HG02884 (cell line): ENCODE measurements around the gene CCDC8.
"Not testable (repeated sequence)": the region's sequence is repeated elsewhere in the genome, so short reads cannot be mapped to it uniquely, and the experiment has no call there.

ENCODE experiments used
- ATAC-seq: cut with Tn5 transposase; IDR thresholded peaks from one replicate; pipeline ENCODE4 v1.9.1; 2021; ENCODE audit warnings: mild to moderate bottlenecking, moderate library complexity; ENCODE audit not compliant: unreplicated experiment

CCDC8 gene, protein sequence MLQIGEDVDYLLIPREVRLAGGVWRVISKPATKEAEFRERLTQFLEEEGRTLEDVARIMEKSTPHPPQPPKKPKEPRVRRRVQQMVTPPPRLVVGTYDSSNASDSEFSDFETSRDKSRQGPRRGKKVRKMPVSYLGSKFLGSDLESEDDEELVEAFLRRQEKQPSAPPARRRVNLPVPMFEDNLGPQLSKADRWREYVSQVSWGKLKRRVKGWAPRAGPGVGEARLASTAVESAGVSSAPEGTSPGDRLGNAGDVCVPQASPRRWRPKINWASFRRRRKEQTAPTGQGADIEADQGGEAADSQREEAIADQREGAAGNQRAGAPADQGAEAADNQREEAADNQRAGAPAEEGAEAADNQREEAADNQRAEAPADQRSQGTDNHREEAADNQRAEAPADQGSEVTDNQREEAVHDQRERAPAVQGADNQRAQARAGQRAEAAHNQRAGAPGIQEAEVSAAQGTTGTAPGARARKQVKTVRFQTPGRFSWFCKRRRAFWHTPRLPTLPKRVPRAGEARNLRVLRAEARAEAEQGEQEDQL

DNA sequence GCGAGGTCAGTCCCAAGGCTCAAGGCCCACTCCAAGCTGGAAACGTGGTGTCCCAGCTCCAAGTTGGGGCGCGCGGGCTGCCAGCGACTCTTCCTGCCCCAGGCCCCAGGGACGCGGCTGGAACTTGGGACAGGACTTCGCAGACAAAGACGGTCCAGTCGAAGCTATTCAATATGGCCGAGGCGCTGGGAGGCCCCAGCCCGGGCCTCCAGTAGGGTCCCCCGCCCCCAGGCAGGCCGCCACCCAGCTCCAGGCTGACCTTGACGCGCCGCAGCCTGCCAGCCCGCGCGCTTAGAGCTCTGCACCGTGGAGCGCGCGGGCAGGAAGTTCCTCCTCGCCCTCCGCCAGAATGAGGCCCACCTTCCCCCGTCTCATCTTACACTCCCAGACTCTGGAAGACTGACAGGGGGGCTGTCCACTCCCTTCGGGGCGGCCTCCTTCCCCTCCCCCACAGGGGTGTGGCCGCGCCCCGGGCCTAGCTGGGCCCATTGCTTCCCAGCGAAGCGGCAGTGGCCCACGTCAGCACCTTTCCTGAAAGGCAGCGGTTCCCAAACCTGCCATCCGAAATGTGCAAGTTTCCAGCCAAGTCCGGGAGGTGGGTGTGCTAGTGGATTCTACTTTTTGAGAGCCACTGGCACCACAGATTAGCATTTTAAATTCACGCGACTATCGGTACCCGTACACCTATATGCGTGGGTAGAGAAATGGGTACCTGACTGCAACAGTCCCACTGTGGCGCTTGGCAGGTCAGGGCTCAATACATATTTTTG is at the start of gene CCDC8:
Gene CCDC8, minus strand, starts transcription at position 303 of the 770 bp plus-strand sequence. CDS start 754 bp downstream, outside the sequence.
- ATAC-seq = no peak

DNA sequence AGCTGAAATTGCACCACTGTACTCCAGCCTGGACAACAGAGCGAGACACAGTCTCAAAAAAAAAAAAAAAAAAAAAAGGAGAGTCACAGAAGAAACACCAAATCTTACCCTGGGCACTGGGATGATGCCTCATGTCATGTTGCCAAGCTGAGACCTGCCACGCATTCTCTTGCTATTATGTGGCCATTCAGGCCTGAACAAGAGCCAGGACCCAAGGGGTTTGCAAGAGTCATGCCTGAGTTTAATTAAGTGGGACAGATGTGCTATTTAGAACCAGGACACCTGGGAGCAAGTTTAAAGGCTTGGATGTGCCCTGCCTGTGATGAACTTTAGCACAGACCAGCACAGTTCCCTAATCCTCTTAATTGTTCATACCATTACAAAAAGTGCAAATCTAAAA is 48.2 kb upstream of the CCDC8 start:
- no peak for ATAC-seq

DNA sequence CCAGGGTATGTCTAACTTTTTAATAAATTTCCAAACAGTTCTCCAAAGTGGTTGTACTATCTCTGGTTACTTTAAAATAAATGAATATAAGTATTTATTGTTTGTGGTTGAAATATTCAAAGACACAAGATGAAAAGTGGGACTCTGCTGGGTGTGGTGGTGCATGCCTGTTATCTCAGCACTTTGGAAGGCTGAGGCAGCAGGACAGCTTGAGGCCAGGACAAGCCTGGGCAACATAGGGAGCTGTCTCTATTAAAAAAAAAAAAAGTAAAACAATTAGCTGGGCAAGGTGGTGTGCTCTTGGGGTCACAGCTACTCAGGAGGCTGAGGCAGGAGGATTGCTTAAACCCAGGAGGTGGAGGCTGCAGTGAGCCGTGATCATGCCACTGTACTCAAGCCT is 47.6 kb upstream of the CCDC8 start:
- ATAC-seq = no peak

DNA sequence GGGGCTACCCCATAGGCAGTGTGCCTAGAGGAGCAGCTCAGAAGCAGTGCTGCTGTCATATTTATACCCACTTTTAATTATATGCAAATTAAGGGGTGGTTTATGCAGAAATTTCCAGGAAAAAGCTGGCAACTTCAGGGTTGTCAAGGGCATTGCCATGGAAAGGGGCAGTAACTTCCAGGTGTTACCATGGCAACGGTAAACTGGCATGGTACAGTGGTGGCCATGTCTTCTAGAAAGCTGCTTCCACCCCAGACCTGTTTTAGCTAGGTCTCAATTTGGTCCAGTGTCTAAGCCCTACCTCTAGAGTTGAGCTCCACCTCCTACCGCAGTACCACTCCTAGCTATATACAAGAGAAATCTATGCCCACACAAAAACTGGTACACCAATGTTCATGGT is 46.7 kb upstream of the CCDC8 start:
- no peak for ATAC-seq

DNA sequence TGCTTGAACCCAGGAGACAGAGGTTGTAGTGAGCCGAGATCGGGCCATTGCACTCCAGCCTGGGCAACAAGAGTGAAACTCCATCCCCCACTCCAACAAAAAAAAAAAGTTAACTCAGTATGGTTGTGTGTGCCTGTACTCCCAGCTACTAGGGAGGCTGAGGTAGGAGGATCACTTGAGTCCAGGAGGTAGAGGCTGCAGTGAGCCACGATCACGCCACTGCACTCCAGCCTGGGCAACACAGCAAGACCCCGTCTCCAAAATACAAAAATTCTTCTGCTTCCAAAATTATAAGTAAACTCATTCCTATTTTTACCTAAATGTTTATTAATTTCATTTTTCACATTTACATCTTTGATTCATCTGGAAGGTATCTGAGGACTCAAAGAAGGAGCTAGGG is 43.6 kb upstream of the CCDC8 start:
- ATAC-seq = no peak

DNA sequence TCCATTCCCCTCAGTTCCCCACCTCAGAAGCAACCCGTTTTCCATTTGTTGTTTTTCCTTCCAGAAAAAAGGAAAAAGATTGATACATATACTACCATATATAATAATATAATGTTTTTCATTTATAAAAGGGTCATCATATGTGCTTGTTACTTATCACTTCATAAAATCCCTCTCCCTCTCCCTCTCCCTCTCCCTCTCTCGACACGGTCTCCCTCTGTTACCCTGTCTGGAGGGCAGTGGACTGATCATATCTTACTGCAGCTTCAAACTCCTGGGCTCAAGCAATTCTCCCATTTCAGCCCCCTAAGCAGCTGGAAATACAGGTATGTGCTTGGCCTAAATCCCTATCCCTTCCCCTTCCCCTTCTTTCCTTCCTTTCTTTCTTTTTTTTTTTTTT is 40.9 kb upstream of the CCDC8 start:
- ATAC-seq = no peak

DNA sequence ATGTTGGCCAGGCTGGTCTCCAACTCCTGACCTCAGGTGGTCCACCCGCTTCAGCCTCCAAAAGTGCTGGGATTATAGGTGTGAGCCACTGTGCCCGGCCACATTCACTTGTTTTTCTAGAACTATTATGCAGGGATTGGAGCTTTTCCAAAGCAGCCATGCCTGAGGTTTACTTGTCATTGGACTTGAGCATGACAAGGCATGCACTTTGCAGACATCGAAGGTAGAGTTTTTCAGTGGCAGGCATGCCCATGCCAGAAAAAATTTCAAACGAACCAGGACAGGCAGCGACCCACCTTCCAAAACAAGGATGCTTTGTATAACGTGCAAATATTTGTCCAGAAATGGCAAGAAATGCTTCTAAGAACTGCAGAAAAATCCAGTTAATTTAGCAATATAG is 40.3 kb upstream of the CCDC8 start:
- ATAC-seq = no peak

DNA sequence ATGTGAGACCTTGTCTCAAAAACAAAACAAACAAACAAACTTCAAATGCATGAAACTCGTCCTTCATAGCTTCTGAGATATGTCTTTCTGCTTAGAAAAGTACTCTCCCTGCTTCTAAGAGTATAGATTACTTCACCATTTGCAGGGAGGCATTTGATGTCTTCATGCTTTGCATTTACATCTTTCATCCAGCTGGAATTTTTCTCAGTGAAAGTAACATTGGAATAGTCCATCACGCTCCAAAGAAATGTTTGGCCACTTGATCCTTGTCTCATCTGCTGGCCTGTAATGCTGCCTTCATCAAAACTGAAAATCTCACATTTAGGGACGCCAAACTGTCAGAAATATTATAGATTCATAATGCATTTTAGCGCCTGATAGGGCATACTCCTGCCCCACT is 38.8 kb upstream of the CCDC8 start:
- no peak for ATAC-seq

DNA sequence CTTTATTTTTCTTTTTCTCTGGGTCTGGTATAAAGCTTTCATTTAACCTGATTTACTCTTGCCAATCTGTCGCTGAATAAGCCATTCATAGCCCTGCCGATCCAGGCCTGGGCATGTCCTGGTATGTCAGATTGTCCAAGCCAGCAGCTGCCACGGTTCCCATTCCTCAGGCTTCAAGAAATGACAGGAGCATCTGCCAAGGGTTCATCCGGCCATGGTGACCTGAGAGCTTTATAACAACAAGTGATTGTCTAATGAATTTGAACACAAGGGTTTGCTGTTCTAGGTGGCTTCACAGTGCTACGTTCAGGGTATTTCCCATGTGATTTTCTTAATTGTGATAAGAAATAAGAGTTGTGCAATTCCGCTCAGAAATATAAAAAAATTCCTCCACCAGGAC is 38.0 kb upstream of the CCDC8 start:
- ATAC-seq = no peak

DNA sequence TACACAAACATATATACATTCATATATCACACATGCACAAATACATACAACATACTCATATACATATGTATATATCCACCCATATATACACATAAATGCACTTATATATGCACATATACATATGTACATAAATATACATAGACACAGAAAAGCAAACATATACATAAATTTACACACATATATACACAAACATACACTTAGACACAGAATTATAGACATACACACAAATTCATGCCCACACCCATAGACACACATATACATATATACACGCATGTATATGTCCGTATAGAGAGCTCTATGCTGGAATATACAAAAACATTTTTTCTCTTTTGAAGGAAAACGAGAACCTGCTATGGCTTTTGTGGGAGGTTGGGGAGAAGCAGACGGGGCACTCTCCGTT is 37.4 kb upstream of the CCDC8 start:
- no peak for ATAC-seq

DNA sequence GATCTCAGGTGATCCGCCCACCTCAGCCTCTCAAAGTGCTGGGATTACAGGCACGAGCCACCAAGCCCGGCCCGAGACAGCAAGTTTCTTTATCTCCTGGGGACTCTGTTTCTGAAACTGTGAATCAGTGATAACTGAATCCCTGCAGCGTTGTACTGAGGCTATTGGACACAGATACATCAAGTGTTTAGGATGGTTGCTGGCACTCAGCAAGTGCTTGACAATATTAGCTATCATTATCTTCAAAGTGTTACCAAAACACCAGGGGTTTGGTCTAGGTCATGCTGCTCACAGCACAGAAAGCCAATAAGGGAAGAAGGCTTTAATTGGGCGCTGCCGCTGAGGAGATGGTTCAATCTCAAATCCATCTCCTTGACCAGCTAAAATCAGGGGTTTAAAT is 35.9 kb upstream of the CCDC8 start:
- ATAC-seq = no peak

DNA sequence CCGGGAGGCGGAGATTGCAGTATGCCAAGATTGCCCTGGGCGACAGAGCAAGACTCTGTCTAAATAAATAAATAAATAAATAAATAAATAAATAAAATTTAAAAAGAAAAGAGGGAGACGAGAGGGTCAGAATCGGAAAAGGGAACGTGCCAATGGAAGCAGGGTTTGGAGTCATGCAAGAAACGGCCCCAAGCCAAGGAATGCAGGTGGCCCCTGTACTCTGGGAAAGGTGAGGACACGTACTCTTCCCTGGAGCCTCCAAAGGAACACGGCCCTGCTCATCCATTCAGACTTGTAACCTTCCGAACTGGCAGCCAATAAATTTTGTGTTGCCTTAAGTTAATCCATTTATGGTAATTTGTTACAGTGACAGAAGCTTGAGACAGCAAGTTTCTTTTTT is 35.2 kb upstream of the CCDC8 start:
- no peak for ATAC-seq

DNA sequence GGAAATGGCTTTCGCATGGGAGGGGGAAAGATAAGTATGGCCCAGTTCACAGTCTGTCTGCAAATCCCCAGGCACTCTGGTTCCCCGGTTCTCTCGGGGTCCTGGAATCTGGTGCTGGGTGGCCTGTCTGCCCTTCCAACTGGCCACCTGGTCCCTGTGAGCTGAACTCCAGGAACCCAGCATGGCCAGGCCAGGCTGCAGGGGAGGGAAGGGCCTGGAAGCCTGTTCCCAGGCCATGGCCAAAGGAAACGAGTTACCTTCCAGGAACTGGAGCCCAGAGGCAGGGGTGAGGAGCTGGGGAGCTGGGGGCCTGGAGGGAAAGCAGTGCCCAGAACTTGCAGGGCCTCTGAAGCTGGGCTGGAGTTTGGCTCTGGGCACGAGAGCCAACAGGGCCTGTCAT is 34.5 kb upstream of the CCDC8 start:
- no peak for ATAC-seq

DNA sequence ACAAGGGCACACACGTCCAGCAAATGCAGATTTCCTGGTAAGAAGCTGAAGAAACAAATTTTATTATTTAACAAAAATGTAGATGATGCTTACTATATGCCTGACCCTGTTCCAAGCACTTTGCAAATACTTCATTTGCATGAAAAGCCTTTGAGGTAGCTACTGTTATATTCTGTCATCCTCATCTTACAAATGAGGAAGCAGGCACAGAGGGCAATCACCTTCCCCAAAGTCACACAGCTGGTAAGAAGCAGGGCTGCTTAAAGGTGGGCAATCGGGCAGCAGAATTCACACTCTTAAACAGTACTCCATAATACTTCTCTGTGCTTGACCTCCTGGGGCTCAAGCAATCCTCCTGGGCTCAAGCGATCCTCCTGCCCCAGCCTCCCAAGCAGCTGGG is 33.6 kb upstream of the CCDC8 start:
- ATAC-seq = no peak

DNA sequence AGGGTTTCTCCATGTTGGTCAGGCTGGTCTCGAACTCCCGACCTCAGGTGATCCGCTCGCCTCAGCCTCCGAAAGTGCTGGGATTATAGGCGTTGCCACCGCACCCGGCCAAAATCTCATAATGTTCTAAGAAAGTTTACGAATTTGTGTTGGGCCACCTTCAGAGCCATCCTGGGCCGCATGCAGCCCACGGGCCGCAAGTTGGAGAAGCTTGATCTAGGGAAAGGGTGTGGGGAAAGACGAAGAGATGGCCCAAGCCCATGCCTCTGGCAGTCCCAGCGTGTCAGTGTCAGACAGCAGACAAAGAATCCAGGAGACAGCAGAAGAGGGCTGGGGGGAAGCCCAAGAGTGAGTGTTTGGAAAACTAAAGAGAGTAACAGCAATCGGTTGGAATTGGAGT is 32.7 kb upstream of the CCDC8 start:
- no peak for ATAC-seq

DNA sequence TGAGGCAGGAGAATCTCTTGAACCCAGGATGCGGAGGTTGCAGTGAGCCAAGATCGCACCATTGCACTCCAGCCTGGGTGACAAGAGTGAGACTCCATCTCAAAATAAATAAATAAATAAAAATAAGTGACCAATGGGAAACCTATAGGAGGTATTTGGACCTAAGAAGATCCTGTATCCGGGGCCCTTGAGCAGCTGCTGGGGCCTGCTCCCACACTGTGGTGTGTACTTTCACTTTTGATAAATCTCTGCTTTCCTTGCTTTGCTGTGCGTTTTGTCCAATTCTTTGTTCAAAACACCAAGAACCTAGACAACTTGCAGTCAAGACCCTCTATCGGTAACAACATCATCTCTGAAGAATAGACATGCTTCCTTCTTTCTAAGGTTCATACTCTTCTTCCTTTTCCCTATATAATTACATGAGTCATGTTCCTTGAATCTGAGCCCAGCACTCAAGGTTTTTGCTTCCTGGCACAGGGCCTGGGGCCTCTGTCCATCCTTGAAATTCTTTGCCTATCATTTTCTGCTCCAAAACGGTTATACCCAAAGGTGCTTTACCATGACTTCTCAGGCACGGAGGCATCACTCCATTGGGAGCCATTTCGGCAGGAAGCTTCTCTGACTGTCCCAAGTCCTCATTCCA is 29.6 kb upstream of the CCDC8 start:
- no peak for ATAC-seq

DNA sequence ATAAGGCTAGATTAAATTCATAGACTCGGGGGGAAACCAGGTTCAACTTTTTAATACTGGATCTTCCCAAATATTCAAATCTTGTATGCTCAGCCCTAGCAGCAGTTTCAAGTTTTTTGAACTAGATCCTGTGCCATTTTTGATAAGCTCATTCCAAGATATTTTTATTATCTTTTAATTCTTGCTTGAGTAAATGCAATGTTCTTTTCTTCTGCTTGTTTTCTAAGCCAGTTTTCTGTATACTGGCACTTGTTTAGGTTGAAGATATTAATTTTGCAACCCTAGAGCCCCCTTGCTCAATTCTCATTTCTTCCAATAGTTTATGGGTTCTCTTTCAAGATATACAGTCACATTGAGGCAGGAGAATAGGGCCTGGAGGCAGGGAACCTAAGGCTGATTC is 28.5 kb upstream of the CCDC8 start:
- no peak for ATAC-seq

DNA sequence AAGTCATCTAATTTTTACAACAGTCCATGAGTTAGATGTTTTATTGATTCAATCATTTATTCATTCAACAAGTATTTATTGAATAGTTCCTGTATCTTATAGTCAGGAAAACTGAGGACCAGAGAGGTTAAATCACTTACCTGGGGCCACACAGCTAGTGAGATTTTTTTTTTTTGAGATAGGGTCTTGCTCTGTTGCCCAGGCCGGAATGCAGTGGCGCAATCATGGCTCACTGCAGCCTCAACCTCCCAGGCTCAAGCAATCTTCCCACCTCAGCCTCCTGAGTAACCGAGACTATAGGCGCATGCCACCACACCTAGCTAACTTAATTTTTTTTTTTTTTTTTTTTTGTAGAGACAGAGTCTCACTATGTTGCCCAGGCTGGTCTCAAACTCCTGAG is 22.3 kb upstream of the CCDC8 start:
- ATAC-seq = not testable (repeated sequence)

DNA sequence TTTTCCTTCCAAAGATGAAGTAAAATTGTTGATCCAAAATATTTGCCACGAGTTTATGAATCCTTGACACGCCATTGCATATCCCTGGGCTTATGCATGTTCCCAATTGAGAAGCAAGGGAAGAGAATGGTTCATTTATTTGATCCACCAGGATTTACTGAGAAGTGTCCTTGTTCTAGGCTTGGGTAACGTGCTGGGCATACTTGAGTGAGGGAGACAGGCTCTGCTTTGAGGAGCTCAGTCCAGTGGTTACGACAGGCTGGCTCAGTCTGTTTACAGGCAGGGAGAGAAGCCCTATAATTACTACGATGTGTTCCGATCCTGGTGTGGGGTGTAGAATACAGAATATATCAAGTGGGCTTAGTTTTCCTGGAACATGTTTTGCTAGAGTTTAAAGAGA is 21.6 kb upstream of the CCDC8 start:
- ATAC-seq = no peak

DNA sequence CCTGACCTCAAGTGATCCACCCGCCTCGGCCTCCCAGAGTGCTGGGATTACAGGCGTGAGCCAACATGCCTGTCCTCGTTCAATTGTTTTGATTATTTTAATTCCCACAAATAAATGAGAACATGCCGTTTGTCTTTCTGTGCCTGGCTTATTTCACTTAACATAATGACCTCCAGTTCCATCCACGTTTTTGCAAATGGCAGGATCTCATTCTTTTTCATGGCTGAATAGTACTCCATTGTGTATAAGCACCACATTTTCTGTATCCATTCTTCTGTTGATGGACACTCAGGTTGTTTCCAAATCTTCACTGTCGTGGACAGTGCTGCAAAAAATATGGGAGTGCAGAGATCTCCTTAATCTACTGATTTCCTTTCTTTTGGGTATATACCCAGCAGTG is 20.1 kb upstream of the CCDC8 start:
- not testable (repeated sequence) for ATAC-seq

DNA sequence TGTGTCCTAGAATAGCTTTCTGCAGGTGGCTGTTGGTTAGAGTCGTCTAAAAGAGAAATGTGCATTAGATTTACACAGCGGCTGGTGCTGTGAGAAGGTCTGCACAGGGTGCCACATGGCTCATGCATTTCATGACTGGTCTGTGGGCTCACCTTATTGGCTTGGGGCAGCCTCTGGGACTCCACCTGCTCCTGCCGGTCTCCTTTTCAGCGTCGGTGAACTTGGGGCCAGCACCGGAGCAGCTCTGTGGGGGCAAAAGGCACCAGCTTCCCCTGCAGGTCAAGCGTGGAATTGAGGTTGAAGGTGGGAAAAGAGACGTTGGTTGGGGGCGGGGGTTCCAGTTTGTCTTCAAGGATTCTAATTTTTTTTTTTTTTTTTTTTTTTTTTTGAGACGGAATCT is 18.5 kb upstream of the CCDC8 start:
- no peak for ATAC-seq

DNA sequence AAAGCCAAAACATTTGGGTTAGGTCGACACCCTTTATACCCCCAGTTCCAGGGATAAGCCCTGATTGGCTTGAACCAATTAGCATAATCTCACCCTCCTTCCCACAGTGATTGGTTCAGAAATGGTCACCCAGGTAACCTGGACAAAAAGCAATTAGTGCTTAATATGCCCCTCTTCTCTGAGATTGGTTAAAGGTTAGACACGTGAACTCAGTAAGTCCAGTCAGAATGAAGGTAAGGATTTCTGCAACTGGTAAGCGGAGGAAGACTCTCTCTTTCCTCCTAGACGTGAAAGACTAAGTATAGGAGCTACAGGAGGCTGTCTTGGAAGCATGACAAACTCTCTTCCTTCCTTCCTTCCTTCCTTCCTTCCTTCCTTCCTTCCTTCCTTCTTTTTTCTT is 16.6 kb upstream of the CCDC8 start:
- no peak for ATAC-seq
